NCI-H460 (cell line): ENCODE measurements around the gene UNC93A. TPM values are rescaled to one million over a fixed set of nuclear protein-coding genes. Genes with fewer than 3 reads are reported as not detected.
"Not testable (repeated sequence)": the region's sequence is repeated elsewhere in the genome, so short reads cannot be mapped to it uniquely, and the experiment has no call there.

Experiments
- DNase-seq: peaks from one replicate; pipeline ENCODE4 v3.0.0-alpha.2; 2016; ENCODE audit warnings: low read depth; ENCODE audit errors: extremely low read depth
- total RNA-seq: library from RNA; depleted of rRNA; stranded (reverse); fragments of >200 nt; shearing (Covaris generic); gene quantifications from 2 replicates; pipeline ENCODE4 v1.2.3, GENCODE V29; 2014

The UNC93A gene
- total RNA-seq, 1 experiment from 2014 or later, result not detected

- DNase-seq, result no peak
These were observed 45.9 kb downstream of the UNC93A start for GRCh38 chr6:167336844-167337630.

- no peak for DNase-seq
These were observed 46.7 kb downstream of the UNC93A start for GRCh38 chr6:167337675-167338449.

DNA sequence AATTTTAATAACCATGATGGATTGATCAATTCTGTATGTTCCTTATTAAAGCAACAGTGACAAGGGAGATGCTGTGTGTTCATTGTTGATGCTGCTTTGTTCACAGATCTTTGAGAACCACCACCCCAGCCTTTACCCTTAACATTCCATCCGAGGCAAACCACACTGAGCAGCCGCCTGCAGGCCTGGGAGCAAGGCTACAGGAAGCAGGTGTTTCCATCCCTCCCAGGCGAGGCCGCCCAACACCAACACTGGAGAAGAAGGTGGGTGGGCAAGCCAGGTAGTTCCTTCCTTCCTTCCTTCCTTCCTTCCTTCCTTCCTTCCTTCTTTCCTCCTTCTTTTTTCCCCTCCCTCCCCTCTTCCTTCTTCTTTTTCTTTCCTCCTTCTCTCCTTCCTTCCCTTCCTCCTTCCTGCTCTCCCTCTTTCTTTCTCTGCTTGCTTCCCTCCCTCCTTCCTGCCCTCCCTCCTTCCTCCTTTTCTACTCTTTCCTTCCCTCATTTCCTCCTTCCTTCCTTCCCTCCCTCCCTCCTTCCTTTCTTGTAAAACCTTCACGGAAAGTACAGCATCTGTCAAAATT lies 47.5 kb downstream of the UNC93A start:
- no peak for DNase-seq

DNA sequence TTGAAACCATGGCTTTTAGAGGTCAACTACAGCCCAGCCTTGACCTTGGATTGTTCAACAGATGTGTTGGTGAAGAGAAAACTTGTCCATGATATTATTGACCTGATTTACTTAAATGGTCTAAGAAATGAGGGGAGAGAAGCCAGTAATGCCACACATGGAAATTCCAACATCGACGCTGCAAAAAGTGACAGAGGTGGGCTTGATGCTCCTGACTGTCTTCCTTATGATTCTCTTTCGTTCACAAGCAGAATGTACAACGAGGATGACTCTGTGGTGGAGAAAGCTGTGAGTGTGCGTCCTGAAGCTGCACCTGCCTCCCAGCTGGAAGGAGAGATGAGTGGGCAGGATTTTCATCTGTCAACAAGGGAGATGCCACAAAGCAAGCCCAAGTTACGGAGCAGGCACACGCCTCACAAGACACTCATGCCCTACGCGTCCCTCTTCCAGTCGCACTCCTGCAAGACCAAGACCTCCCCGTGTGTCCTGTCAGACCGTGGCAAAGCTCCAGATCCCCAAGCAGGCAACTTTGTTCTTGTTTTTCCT lies 50.0 kb downstream of the UNC93A start:
- DNase-seq, result no peak

DNA sequence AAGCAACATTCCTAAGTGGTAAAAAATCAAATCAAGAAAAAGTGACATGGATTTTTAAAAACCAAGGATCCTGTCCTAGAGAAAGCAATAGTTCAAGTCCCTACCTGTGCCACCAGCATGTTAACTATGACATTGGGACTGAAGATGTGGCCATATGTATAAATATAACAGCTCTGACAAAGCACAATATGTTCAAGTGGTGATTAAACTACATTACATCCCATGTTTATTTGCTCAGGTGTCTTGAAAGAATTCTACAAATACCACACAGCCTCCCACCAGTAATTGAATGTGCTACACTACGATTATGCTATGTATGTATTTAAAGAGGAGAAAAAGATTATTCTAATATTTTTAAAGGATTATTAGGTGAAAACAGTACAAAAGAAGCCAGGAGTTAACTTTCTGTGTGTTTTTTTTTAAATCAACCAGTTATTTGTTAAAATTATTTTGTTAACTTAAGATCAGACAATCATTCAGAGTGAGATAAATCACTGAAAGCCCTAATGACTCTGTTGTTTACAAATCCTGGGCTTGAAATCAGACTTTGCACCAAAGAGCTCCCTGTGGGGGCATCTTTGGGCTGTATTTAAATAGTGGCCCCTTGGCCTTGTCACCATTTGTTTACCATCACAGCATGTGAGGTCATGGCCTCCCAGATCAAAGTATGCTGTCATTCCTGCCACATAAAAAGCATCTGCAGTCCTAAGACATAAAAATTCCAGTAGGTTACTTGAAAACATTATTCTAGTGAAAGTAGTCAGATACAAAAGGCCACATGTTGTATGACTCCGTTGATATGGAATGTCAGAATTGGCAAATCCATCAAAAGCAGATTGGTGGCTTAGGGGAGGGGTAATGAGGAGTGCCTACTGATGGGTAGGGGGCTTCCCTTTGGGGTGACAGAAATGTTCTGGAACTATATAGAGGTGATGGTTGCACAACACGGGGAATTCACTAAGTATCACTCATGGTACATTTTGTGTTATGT lies 50.8 kb downstream of the UNC93A start:
- no peak for DNase-seq

GRCh38 chr6:167342879-167343610 lies 51.9 kb downstream of the UNC93A start:
- no peak for DNase-seq

DNA sequence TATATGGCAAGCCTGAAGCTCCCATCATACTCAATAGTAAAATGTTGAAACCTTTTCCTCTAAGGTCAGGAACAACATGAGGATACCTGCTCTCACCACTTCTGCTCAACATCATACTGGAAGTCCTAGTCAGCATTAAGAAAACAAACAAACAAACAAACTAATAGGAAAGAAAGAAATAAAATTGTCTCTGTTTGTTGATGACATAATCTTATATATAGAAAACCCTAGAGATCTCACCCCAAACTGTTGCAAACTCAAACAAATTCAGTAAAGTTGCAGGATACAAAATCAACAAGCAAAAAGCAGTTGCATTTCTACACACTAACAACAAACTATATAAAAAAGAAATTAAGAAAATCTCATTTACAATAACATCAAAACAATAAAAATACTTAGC lies 54.2 kb downstream of the UNC93A start:
- DNase-seq, result no peak

- DNase-seq, result no peak
These were observed 54.8 kb downstream of the UNC93A start for GRCh38 chr6:167345960-167346359.

DNA sequence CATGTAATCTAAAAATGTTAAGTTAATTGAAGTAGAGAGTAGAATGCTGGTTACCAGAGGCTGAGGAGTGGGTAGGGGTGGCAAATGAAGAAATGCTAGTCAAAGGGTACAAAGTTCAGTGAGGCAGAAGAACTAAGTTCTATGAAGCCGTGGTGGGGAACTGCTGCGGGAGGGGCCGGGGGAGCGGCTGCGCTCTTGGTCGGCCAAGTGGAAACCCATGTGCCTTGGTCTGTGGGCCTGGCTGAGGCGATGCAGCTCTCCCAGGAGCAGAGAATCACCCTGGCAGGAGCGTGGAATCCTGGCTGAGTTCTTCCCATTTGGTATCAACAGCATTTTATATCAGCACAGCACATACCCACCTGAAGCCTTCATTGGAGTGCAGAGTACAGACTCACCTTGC lies 56.1 kb downstream of the UNC93A start:
- no peak for DNase-seq

DNA sequence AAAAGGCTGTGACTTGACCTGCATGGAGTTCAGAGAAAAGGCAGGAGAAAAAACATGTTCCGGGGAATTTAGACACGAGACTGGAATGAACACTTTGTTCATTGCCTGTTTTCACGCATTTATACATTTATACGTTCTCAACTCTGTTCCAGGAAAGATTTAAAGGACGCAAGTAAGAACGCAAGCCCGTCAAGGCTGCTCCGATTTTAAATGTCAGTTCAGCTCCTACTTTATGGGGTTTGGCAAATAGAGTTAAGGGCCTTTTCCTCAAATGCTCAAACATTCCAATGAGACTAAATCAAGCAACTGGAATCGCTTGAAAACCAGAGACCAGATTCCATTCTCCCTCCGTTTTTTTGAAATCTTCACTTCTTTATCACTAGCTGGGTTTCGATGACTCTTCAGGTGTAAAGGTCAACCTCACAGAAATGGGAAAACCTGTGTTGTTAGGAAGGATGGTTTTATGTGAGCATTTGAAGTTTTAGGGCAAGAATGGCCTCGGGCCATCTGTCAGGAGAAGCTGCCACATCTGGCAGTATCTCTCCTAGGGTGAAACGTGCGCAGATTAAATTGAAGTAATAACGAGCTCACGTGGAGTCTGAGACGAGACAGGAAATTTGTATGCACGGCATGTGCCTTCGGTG lies 58.6 kb downstream of the UNC93A start:
- no peak for DNase-seq

DNA sequence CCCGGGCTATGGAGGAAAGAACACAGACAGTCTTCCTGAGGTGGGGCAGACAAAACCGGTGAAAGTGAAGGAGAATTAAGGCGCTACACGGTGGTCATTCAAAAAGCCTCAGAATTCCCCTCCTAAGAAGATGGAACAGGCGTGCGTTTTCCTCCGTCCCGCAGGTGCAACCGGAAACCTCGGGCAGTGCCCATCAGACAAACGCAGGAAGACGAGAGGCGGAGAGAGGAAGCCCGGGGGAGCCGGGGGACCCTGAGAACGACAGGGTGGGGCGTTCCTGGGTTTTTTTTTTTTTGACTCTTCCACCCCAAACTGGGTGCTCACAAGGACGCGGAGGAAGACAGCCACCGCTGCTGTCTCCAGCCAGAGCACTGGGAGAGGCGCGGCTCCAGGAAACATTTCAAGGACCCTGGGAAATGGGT lies 59.2 kb downstream of the UNC93A start:
- DNase-seq, result no peak

GRCh38 chr6:167350731-167351655 lies 59.9 kb downstream of the UNC93A start:
- peak; percentile 52 for DNase-seq

DNA sequence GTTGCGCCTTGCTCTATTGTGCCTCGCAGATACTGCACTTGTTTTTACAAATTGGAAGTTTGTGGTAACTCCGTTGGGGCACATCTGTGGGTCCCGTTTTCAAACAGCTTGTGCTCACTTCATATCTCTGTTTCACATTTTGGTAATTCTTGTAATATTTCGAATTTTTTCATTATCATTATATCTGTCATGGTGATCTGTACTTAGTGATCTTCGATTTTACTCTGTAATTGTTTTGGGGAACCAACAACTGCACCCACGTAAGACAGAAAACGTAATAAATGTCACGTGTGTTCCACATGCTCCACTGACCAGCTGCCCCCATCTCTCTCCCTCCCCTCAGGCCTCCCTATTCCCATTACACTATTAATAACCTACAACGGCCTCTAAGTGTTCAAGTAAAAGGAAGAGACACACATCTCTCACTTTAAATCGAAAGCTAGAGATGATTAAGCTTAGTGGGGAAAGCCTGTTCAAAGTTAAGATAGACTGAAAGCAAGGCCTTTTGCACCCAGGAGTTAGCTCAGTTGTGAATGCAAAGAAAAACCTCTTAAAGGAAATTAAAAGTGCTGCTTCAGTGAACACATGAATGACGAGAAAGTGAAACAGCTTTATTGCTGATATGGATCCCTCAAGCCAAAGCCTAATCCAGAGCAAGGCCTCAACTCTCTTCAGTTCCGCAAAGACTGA lies 60.7 kb downstream of the UNC93A start:
- no peak for DNase-seq

GRCh38 chr6:167356874-167357273 lies 65.8 kb downstream of the UNC93A start:
- DNase-seq, result no peak

- DNase-seq, result not testable (repeated sequence)
These were observed 67.3 kb downstream of the UNC93A start for GRCh38 chr6:167358394-167358793.

DNA sequence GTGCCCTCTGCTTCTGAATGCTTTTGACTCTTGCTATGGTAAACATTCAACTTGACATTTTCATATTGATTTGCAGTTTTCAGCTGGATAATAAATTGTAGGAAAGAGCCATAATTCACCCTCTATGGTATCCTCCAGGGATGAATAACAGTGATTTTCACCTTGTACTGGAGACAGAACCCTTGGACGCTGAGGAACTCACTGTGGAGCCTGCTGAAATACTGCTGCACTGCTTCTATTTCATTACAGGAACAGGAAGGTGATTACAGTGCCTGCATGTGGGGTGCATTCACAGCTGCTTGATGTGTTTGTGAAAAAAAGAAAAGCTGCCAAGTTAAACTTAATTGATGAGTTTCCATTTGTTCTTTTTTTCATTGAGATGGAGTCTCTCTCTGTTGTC lies 70.1 kb downstream of the UNC93A start:
- DNase-seq, result not testable (repeated sequence)
